Calu3 (cell line): ENCODE measurements around the gene S1PR2. TPM values are rescaled to one million over a fixed set of nuclear protein-coding genes. Genes with fewer than 3 reads are reported as not detected.

Source experiments
- BruUV-seq: library from RNA; stranded (reverse); fragments of 400-500 nt; replicated peaks from 2 replicates; lab custom pipeline; 2021; lab: Mats Ljungman, UMichigan
- CTCF ChIA-PET: fragments of 300-600 bp; sonication (Branson Sonifier 250); formaldehyde crosslinking; loops from one replicate; lab custom pipeline; 2022; ENCODE audit warnings: antibody characterized with exemption; lab: Charles Lee
- DNase-seq: peaks from one replicate; pipeline ENCODE4 v3.0.0; 2022
- H3K27ac Mint-ChIP-seq: one replicate; pipeline ENCODE4 v1.8.0; 2022; ENCODE audit warnings: mixed read lengths; ENCODE audit not compliant: unreplicated experiment
- H3K27me3 Mint-ChIP-seq: one replicate; pipeline ENCODE4 v1.8.0; 2022; ENCODE audit warnings: mixed read lengths; ENCODE audit not compliant: unreplicated experiment
- H3K36me3 Mint-ChIP-seq: one replicate; pipeline ENCODE4 v1.8.0; 2022; ENCODE audit warnings: mild to moderate bottlenecking, moderate library complexity, mixed read lengths; ENCODE audit not compliant: insufficient read depth, unreplicated experiment
- H3K4me1 Mint-ChIP-seq: one replicate; pipeline ENCODE4 v1.8.0; 2022; ENCODE audit warnings: mild to moderate bottlenecking, low read depth, mixed read lengths; ENCODE audit not compliant: unreplicated experiment
- H3K4me3 Mint-ChIP-seq: one replicate; pipeline ENCODE4 v1.8.0; 2022; ENCODE audit warnings: mild to moderate bottlenecking, low read depth, moderate library complexity, mixed read lengths; ENCODE audit not compliant: unreplicated experiment
- H3K9me3 Mint-ChIP-seq: one replicate; pipeline ENCODE4 v1.8.0; 2022; ENCODE audit warnings: low read depth, mixed read lengths; ENCODE audit not compliant: unreplicated experiment
- CTCF ChIP-seq: fragments of 200-600 bp; IDR thresholded peaks from one replicate; pipeline ENCODE4 v1.8.0; 2022; ENCODE audit warnings: antibody characterized with exemption; ENCODE audit not compliant: unreplicated experiment
- intact Hi-C: fragments of 100-400 bp; cut with micrococcal nuclease; formaldehyde crosslinking; loops from one replicate; pipeline ENCODE4 v1.10.0; 2022; ENCODE audit not compliant: unreplicated experiment
- total RNA-seq: library from RNA; stranded (reverse); gene quantifications from 2 replicates; pipeline ENCODE4 v1.2.3, GENCODE V29; 2022

Gene S1PR2
- total RNA-seq, 1 experiment from 2014 or later = 4.8 TPM

- no TSS peak for BruUV-seq
- intact Hi-C loops = no loop called here
- Mint-ChIP-seq H3K4me1 (peaks cover 10% of the 10 kb centered on the region), H3K27me3 (no peaks in the 10 kb centered on the region), H3K9me3 (no peaks in the 10 kb centered on the region), H3K27ac (no peak overlapping the region), H3K36me3 (peaks cover 7% of the 10 kb centered on the region), H3K4me3 (no peak overlapping the region)
- CTCF ChIA-PET = no interaction called here
- DNase-seq = no peak
- no peak for TF ChIP-seq CTCF
Observed at GRCh38 chr19:10184636-10185035, 46.5 kb downstream of the S1PR2 start.

- CTCF ChIA-PET = no interaction called here
Observed at GRCh38 chr19:10183926-10184325, 47.2 kb downstream of the S1PR2 start.

GRCh38 chr19:10182847-10183246 lies 48.3 kb downstream of the S1PR2 start:
- TF ChIP-seq CTCF = no peak
- DNase-seq = no peak
- Mint-ChIP-seq H3K4me3 (no peak overlapping the region), H3K36me3 (peaks cover 8% of the 10 kb centered on the region), H3K4me1 (peaks cover 10% of the 10 kb centered on the region), H3K27me3 (no peaks in the 10 kb centered on the region), H3K27ac (no peak overlapping the region), H3K9me3 (no peaks in the 10 kb centered on the region)
- intact Hi-C loops = no loop called here
- BruUV-seq = no TSS peak
- CTCF ChIA-PET = no interaction called here

More at GRCh38 chr19:10183926-10184325, 47.2 kb downstream of the S1PR2 start:
- no TSS peak for BruUV-seq
- H3K9me3 Mint-ChIP-seq = no peaks in the 10 kb centered on the region
- H3K4me3 Mint-ChIP-seq = no peak overlapping the region
- no peak for DNase-seq
- peak overlapping the region; percentile 60 for H3K27ac Mint-ChIP-seq
- intact Hi-C loops = no loop called here
- TF ChIP-seq CTCF = no peak
- H3K4me1 Mint-ChIP-seq = peaks cover 10% of the 10 kb centered on the region
- no peaks in the 10 kb centered on the region for H3K27me3 Mint-ChIP-seq
- peaks cover 7% of the 10 kb centered on the region for H3K36me3 Mint-ChIP-seq

- no peak overlapping the region for H3K27ac Mint-ChIP-seq
- intact Hi-C loops = no loop called here
- CTCF ChIA-PET = no interaction called here
- peaks cover 16% of the 10 kb centered on the region for H3K36me3 Mint-ChIP-seq
- no peak for TF ChIP-seq CTCF
- DNase-seq = no peak
- H3K27me3 Mint-ChIP-seq = no peaks in the 10 kb centered on the region
- peaks cover 10% of the 10 kb centered on the region for H3K4me1 Mint-ChIP-seq
- no peaks in the 10 kb centered on the region for H3K9me3 Mint-ChIP-seq
- no peak overlapping the region for H3K4me3 Mint-ChIP-seq
- no TSS peak for BruUV-seq
Observed at GRCh38 chr19:10182076-10182475, 49.1 kb downstream of the S1PR2 start.
